ENCODE results near the gene C11orf21. TPM values are rescaled to one million over a fixed set of nuclear protein-coding genes. Genes with fewer than 3 reads are reported as not detected.
A peak's percentile ranks its signal among the peaks of the same experiment; 100 is the strongest.

C11orf21 gene
- total RNA-seq, 6 donors from 2014 or later, result 2.3 to 20.3 (median 9.5) TPM

DNA sequence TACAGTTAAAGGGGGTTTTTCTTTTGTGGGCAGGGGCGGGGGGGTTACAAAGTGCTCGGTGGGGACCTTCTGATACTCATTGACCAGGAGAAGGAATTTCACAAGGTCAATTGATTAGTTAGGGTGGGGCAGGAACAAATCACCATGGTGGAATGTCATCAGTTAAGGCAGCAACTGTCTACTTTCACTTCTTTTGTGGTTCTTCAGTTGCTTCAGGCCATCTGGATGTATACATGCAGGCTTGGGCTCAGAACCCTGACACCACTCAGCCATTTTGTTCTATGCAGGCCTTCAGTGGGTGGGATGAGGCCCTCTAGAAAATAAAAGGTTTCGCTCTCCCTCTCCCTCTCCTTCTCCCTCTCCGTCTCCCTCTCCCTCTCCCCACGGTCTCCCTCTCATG, 29.7 kb upstream of the C11orf21 start:
- H3K27ac ChIP-seq, result no peak overlapping the region
- no peaks in the 10 kb centered on the region for H3K27me3 ChIP-seq
- no peaks in the 10 kb centered on the region for H3K4me1 ChIP-seq
- peaks cover 0 to 11% (median 0%) of the 10 kb centered on the region in 4 donors for H3K9me3 ChIP-seq
- H3K4me3 ChIP-seq, result no peak overlapping the region
- 96 to 98% methylated on average over 5 of the region's 5 CpGs for WGBS, 2 donors
- no peaks in the 10 kb centered on the region for H3K36me3 ChIP-seq
- TF ChIP-seq POLR2AphosphoS5 (IDR thresholded peaks at IDR 0.05) (no peak), EP300 (IDR thresholded peaks at IDR 0.05) (no peak), POLR2A (IDR thresholded peaks at IDR 0.05) (no peak)
- TF ChIP-seq, protein P1, sequence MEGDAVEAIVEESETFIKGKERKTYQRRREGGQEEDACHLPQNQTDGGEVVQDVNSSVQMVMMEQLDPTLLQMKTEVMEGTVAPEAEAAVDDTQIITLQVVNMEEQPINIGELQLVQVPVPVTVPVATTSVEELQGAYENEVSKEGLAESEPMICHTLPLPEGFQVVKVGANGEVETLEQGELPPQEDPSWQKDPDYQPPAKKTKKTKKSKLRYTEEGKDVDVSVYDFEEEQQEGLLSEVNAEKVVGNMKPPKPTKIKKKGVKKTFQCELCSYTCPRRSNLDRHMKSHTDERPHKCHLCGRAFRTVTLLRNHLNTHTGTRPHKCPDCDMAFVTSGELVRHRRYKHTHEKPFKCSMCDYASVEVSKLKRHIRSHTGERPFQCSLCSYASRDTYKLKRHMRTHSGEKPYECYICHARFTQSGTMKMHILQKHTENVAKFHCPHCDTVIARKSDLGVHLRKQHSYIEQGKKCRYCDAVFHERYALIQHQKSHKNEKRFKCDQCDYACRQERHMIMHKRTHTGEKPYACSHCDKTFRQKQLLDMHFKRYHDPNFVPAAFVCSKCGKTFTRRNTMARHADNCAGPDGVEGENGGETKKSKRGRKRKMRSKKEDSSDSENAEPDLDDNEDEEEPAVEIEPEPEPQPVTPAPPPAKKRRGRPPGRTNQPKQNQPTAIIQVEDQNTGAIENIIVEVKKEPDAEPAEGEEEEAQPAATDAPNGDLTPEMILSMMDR (IDR thresholded peaks at IDR 0.05), result no peak
- DNase-seq (no peak), ATAC-seq (ENCODE audit: low FRiP score in 2 of 2) (no peak)

DNA sequence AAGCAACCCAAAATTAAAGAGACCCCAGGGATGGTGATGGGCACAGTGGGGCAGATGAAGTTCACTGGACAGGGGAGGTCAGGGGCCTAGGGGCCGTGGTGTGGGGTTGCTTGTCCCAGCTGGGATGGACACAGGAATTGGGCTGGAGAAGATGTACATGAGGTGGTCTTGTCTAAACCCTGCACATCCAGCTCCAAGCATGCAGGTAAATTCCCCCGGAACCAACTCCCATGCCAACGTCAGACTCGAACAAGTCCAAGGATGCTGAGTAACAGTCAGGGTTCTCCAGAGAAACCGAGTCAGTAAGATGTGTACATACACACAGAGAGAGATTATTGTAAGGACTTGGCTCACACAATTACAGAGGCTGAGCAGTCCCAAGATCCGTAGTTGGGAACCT, 29.0 kb upstream of the C11orf21 start:
- DNase-seq (no peak), ATAC-seq (ENCODE audit: low FRiP score in 2 of 2) (no peak)
- TF ChIP-seq, protein P1 (IDR thresholded peaks at IDR 0.05), result no peak
- no peak for TF ChIP-seq POLR2A (IDR thresholded peaks at IDR 0.05)
- TF ChIP-seq POLR2AphosphoS5 (IDR thresholded peaks at IDR 0.05), result no peak
- TF ChIP-seq EP300 (IDR thresholded peaks at IDR 0.05), result no peak
- H3K36me3 ChIP-seq, result no peaks in the 10 kb centered on the region
- no peaks in the 10 kb centered on the region for H3K4me1 ChIP-seq
- H3K27ac ChIP-seq, result no peak overlapping the region
- H3K27me3 ChIP-seq, result no peaks in the 10 kb centered on the region
- H3K4me3 ChIP-seq, result no peak overlapping the region
- H3K9me3 ChIP-seq, result peaks cover 0 to 11% (median 0%) of the 10 kb centered on the region in 4 donors
- 91 to 97% methylated on average over 4 to 6 of the region's 6 CpGs for WGBS, 2 donors

DNA sequence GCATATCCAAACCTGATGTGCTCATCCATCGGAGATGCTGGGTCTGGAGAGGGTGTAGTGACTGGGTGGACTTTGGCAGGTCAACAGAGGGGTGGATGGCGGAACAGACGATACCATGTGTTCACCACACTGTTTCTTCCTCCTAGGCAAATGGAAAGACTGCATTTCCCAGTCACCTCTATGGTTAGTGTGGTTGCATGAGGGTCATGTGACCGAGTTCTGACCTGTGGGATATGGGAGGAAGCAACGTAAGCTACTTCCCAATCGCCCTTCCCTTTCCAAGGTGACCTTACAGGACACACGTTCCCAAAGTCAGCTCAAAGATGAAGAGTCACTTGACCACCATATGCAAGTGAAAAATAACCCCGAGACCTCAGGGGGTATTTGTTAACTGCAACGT, 27.8 kb upstream of the C11orf21 start:
- H3K4me1 ChIP-seq, result no peaks in the 10 kb centered on the region
- 93% methylated on average over 9 of the region's 9 CpGs for WGBS, 2 donors
- ATAC-seq (ENCODE audit: low FRiP score in 2 of 2), result no peak
- no peak overlapping the region for H3K27ac ChIP-seq
- peaks cover 0 to 11% (median 0%) of the 10 kb centered on the region in 4 donors for H3K9me3 ChIP-seq
- no peak overlapping the region for H3K4me3 ChIP-seq
- no peak for TF ChIP-seq POLR2A (IDR thresholded peaks at IDR 0.05)
- no peak for TF ChIP-seq POLR2AphosphoS5 (IDR thresholded peaks at IDR 0.05)
- no peak for TF ChIP-seq EP300 (IDR thresholded peaks at IDR 0.05)
- TF ChIP-seq, protein P1 (IDR thresholded peaks at IDR 0.05), result no peak
- H3K27me3 ChIP-seq, result no peaks in the 10 kb centered on the region
- no peaks in the 10 kb centered on the region for H3K36me3 ChIP-seq
- no peak for DNase-seq

DNA sequence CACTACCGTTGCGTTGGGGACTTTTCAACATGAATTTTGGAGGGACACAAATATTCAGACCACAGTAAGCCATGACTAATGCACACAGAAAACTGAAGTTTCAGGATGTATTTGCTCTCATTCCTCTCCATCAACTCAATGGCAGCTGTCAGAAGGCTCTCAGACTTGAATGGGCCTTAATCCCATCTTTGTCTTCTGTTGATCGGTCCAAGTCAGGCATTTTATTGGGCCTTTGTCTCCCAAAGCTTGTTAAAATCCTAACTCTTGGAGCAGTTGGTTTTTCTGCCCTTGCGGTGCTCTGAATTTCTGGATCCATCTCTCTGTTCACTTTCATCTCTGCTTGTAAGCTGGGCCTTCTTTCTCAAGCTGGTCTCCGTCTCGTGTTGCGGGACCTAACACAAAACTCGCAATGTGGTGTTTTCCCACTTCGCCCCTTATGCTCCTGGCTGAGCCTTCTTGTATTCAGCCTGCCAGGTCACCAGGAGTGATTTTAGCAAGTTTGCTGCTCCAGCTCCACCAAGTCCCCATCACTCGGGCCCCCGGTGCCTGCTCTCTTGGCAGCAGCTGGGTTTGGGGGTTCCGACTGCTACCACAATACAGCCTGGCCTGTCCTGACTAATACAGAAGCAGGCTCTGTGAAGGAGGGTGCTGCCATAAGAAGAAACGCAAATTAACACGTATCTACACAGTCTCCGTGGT, 27.1 kb upstream of the C11orf21 start:
- Histone ChIP-seq H3K9me3 (peaks cover 0 to 11% (median 0%) of the 10 kb centered on the region in 4 donors), H3K4me3 (no peak overlapping the region), H3K4me1 (no peaks in the 10 kb centered on the region), H3K27me3 (no peaks in the 10 kb centered on the region), H3K27ac (no peak overlapping the region), H3K36me3 (no peaks in the 10 kb centered on the region)
- TF ChIP-seq, protein P1 (IDR thresholded peaks at IDR 0.05), result no peak
- no peak for TF ChIP-seq POLR2A (IDR thresholded peaks at IDR 0.05)
- TF ChIP-seq POLR2AphosphoS5 (IDR thresholded peaks at IDR 0.05), result no peak
- TF ChIP-seq EP300 (IDR thresholded peaks at IDR 0.05), result no peak
- DNase-seq (no peak), ATAC-seq (ENCODE audit: low FRiP score in 2 of 2) (no peak)
- 89 to 95% methylated on average over 11 to 15 of the region's 15 CpGs for WGBS, 2 donors

DNA sequence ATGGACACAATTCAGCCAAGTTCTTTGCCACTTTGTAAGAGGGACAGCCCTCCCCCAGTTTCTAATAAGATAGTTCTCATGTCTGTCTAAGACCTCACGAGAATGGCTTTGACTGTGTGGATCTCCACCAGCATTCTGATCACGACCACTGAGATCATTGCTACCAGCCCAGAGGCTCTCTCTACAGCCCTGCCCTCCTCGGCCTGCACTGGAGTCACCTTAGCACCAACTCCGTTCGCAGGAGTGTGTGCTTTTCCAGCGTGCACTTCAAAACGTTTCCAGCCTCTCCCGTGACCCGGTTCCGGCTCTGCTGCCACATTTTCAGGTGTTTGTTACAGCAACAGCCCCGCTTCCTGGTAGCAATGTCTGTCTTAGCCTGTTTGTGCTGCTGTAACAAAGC, 26.3 kb upstream of the C11orf21 start:
- 63 to 83% methylated on average over 11 of the region's 11 CpGs for WGBS, 2 donors
- Histone ChIP-seq H3K36me3 (no peaks in the 10 kb centered on the region), H3K27ac (no peak overlapping the region), H3K4me1 (no peaks in the 10 kb centered on the region), H3K27me3 (no peaks in the 10 kb centered on the region), H3K9me3 (peaks cover 0 to 11% (median 0%) of the 10 kb centered on the region in 4 donors), H3K4me3 (no peak overlapping the region)
- ATAC-seq (ENCODE audit: low FRiP score in 2 of 2) (no peak), DNase-seq (peak in 1 of 2 donors; percentile 58)
- no peak for TF ChIP-seq EP300 (IDR thresholded peaks at IDR 0.05)
- no peak for TF ChIP-seq POLR2A (IDR thresholded peaks at IDR 0.05)
- TF ChIP-seq POLR2AphosphoS5 (IDR thresholded peaks at IDR 0.05), result no peak
- TF ChIP-seq, protein P1 (IDR thresholded peaks at IDR 0.05), result no peak

All from upper lobe of left lung (tissue), 6 donors.